ENCODE data around the gene HPSE2.
"Not testable (repeated sequence)": the region's sequence is repeated elsewhere in the genome, so short reads cannot be mapped to it uniquely, and the experiment has no call there.

Gene HPSE2

GRCh38 chr10:99235658-99236626 is at the start of gene HPSE2:
TSS of gene HPSE2 (minus strand) at chr10:99235852.
- no peak for DNase-seq

- no peak for DNase-seq
Observed at GRCh38 chr10:99280472-99280871, 44.8 kb upstream of the HPSE2 start.

- no peak for DNase-seq
Observed at GRCh38 chr10:99279626-99280111, 44.0 kb upstream of the HPSE2 start.

GRCh38 chr10:99276848-99277486 is 41.3 kb upstream of the HPSE2 start:
- DNase-seq = no peak

- no peak for DNase-seq
Observed at GRCh38 chr10:99266383-99266782, 30.7 kb upstream of the HPSE2 start.

GRCh38 chr10:99248824-99249223 is 13.2 kb upstream of the HPSE2 start:
- no peak for DNase-seq

- not testable (repeated sequence) for DNase-seq
Observed at GRCh38 chr10:99247893-99248292, 12.2 kb upstream of the HPSE2 start.

- no peak for DNase-seq
Observed at GRCh38 chr10:99236627-99237309, 1.1 kb upstream of the HPSE2 start.

- no peak for DNase-seq
Observed at GRCh38 chr10:99234791-99235657, 628 bp downstream of the HPSE2 start.

- DNase-seq = no peak
Observed at GRCh38 chr10:99234041-99234790, 1.4 kb downstream of the HPSE2 start.

GRCh38 chr10:99233689-99234037 is 2.0 kb downstream of the HPSE2 start:
- no peak for DNase-seq

GRCh38 chr10:99233000-99233688 is 2.5 kb downstream of the HPSE2 start:
- DNase-seq = no peak

- DNase-seq = no peak
Observed at GRCh38 chr10:99232360-99232999, 3.2 kb downstream of the HPSE2 start.

- DNase-seq = no peak
Observed at GRCh38 chr10:99224766-99225165, 10.9 kb downstream of the HPSE2 start.

- no peak for DNase-seq
Observed at GRCh38 chr10:99207340-99207739, 28.3 kb downstream of the HPSE2 start.

GRCh38 chr10:99203310-99203709 is 32.3 kb downstream of the HPSE2 start:
- no peak for DNase-seq

- DNase-seq = no peak
Observed at GRCh38 chr10:99172950-99173349, 62.7 kb downstream of the HPSE2 start.

GRCh38 chr10:99172128-99172738 is 63.4 kb downstream of the HPSE2 start:
- no peak for DNase-seq

- no peak for DNase-seq
Observed at GRCh38 chr10:99170116-99170675, 65.5 kb downstream of the HPSE2 start.

- DNase-seq = no peak
Observed at GRCh38 chr10:99161165-99161564, 74.5 kb downstream of the HPSE2 start.

Data from NCI-H2029 treated with DMSO at 0.1 percent for 48 hours (cell line).